BE2C (cell line): Measurements from ENCODE around the gene RNF41.

ENCODE experiments used
- DNase-seq: peaks from one replicate; pipeline ENCODE4 v3.0.0-alpha.2; 2020
- H3K27me3 ChIP-seq: fragments of 250-450 bp; sonication (Bioruptor Pico); 2 replicates; pipeline ENCODE4 v1.5.1; 2020; ENCODE audit warnings: mild to moderate bottlenecking
- H3K36me3 ChIP-seq: fragments of 250-450 bp; sonication (Bioruptor Pico); 2 replicates; pipeline ENCODE4 v1.5.1; 2020; ENCODE audit warnings: mild to moderate bottlenecking
- H3K4me1 ChIP-seq: fragments of 250-450 bp; sonication (Bioruptor Pico); 2 replicates; pipeline ENCODE4 v1.5.1; 2020
- H3K4me3 ChIP-seq: 2 replicates; pipeline ENCODE4 v1.5.1; 2011; ENCODE audit warnings: low read depth, low read length
- H3K9me3 ChIP-seq: fragments of 250-450 bp; sonication (Bioruptor Pico); 2 replicates; pipeline ENCODE4 v1.5.1; 2020
- TF ChIP-seq, protein P1 (sequence below): IDR thresholded peaks from 2 replicates; pipeline ENCODE4 v1.5.1; 2012; ENCODE audit warnings: mild to moderate bottlenecking, low read depth, low read length

RNF41 gene

GRCh38 chr12:56230432-56231183 lies 8.9 kb upstream of the RNF41 start:
- no peak for DNase-seq
- Histone ChIP-seq H3K36me3 (no peaks in the 10 kb centered on the region), H3K4me3 (no peak overlapping the region), H3K4me1 (no peaks in the 10 kb centered on the region), H3K9me3 (no peaks in the 10 kb centered on the region), H3K27me3 (no peaks in the 10 kb centered on the region)
- TF ChIP-seq, protein P1, sequence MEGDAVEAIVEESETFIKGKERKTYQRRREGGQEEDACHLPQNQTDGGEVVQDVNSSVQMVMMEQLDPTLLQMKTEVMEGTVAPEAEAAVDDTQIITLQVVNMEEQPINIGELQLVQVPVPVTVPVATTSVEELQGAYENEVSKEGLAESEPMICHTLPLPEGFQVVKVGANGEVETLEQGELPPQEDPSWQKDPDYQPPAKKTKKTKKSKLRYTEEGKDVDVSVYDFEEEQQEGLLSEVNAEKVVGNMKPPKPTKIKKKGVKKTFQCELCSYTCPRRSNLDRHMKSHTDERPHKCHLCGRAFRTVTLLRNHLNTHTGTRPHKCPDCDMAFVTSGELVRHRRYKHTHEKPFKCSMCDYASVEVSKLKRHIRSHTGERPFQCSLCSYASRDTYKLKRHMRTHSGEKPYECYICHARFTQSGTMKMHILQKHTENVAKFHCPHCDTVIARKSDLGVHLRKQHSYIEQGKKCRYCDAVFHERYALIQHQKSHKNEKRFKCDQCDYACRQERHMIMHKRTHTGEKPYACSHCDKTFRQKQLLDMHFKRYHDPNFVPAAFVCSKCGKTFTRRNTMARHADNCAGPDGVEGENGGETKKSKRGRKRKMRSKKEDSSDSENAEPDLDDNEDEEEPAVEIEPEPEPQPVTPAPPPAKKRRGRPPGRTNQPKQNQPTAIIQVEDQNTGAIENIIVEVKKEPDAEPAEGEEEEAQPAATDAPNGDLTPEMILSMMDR = no peak

DNA sequence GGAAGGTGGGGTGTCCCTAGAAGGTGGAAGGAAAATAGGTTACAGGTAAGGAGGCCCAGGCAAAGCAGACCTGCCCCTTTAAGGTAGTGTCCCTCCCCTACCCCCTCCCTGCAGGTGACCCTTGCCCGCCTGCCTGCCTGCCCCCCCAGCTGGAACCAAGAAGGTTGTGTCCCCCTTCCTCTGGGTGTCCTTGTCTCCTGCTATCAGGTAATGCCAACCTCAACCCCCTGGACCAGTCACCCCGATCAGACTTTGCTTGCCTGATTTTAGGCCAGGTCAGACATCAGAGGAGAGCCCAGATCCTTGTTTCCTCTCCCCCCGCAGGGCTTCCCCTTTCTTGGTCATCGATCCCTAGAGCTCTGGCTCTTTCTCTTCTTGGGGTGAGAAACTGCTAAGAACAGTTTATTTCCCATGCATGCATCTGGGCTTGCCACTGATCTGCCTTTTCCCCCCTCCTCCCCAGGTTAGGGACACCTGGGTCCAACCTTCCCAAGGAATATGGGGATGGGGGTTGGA lies 8.3 kb upstream of the RNF41 start, which contains the start of gene SLC39A5:
Gene SLC39A5 (plus strand): TSS at position 136 of the 516 bp plus-strand sequence. CDS start 1,224 bp downstream, outside the sequence.
- H3K27me3 ChIP-seq = no peaks in the 10 kb centered on the region
- no peak within 1 kb of the TSS for H3K4me3 ChIP-seq
- TF ChIP-seq, protein P1 = no peak
- no peaks in the 10 kb centered on the region for H3K36me3 ChIP-seq
- no peak for DNase-seq
- no peaks in the 10 kb centered on the region for H3K4me1 ChIP-seq
- no peaks in the 10 kb centered on the region for H3K9me3 ChIP-seq

GRCh38 chr12:56229082-56229481 lies 7.4 kb upstream of the RNF41 start:
- no peak for DNase-seq
- Histone ChIP-seq H3K36me3 (no peaks in the 10 kb centered on the region), H3K9me3 (no peaks in the 10 kb centered on the region), H3K4me1 (no peaks in the 10 kb centered on the region), H3K27me3 (no peaks in the 10 kb centered on the region), H3K4me3 (no peak overlapping the region)
- TF ChIP-seq, protein P1 = no peak

DNA sequence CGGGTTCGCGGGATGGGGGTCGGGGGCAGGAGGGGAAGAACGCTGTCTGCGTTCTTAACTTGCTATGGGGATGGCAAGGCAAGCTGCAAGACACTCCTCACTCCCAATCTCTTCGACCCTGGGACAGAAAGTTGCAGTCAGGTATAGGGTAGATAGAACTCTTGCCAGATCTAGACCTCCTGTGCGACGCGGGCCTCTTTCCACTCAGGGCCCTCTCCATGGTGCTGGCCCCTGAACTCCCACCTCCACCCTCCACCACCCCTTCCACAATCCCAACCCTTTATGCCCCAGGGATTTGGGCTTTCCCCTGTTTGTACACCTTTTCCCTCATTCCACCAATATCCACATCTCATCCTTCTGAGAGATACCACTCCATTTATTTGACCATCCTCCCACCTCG lies 3.2 kb upstream of the RNF41 start:
- TF ChIP-seq, protein P1 = no peak
- Histone ChIP-seq H3K36me3 (no peaks in the 10 kb centered on the region), H3K9me3 (no peaks in the 10 kb centered on the region), H3K4me1 (no peaks in the 10 kb centered on the region), H3K4me3 (peak overlapping the region; percentile 94), H3K27me3 (no peaks in the 10 kb centered on the region)
- no peak for DNase-seq

DNA sequence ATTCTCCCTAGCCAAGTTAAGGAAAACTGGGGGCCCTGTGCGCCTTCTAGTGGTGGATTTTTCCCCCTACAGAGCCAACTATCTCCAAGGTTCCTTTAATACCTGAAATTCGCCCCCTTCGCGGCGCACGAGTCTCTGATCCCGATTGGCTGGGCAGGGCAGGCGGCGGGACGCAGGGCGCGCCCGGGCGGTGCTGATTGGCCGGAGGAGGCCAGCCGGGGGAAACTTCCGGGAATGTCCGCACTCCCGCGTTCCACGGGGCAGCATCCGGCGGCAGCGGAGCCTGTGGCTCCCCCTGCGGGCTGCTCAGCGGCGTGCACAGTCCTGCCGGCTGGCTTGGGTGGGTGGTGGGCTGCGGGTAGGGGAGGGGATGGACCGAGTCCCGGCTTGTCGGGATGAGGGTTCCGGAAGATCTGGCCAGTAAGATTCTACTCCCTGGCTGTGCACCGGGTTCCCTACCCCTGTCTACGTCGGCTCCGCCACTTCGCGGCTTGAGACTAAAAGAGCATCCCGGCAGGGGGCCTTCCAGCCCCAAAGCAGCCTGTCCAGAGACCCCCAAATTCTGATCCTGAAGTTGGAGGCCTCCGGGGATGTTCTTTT lies 2.5 kb upstream of the RNF41 start, which contains the start of gene NABP2:
Gene NABP2 (plus strand): TSS at position 241 of the 600 bp plus-strand sequence. CDS start 515 bp downstream, outside the sequence.
- Histone ChIP-seq H3K4me3 (peak within 1 kb of the TSS; percentile 94), H3K4me1 (no peaks in the 10 kb centered on the region), H3K9me3 (no peaks in the 10 kb centered on the region), H3K27me3 (no peaks in the 10 kb centered on the region), H3K36me3 (no peaks in the 10 kb centered on the region)
- peak; percentile 99 for DNase-seq
- TF ChIP-seq, protein P1 = peak; percentile 81
